Measurements from ENCODE around the gene ERVH48-1.
"Not testable (repeated sequence)": the region's sequence is repeated elsewhere in the genome, so short reads cannot be mapped to it uniquely, and the experiment has no call there.

Gene ERVH48-1
- 0 to 0.05 reads per million in 2 donors for total RNA-seq

DNA sequence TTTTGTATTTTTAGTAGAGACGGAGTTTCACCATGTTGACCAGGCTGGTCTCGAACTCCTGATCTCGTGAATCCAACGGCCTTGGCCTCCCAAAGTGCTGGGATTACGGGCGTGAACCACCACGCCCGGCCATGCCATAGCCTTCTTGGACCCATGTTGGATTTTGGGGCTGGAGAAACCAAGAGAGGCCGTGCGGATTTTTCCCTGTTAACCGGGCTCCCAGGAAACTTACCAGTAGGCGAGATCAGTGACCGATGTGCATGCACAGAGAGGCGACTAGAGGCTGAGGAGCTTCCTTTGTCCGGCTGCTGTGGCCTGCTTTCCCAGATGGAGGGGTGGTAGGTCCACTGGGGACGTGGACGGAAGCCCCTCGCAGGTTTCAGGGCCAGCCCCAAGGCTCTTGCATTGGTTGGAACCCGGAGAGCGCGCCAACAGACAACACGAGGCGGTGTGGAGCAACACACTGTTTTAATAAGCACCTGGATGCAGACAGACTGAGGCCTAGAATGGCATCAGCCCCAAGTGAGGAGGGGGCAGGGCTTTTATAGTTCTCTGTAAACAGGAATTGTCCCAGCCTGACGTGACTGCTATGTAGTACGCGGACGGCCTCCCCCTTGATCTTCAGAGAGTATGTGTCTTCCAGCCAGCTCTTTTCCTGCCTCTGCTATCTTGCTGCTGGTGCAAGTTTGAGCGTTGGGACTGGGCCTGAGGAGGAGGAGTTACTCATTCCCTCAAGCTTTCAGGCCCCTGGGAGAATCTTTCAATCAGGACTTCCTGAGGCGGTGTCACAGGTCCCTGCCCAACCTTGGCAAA, at the start of gene ERVH48-1:
Gene ERVH48-1 (minus strand): TSS at position 517 of the 813 bp plus-strand sequence. CDS start 6,624 bp downstream, outside the sequence.
- DNase-seq: no peak

GRCh38 chr21:42973991-42974831, 48.8 kb upstream of the ERVH48-1 start, which contains the start of gene PKNOX1:
PKNOX1 (plus strand) TSS chr21:42974562; CDS start chr21:43004382, 29,820 bp downstream.
- DNase-seq: peak; percentile 100

DNA sequence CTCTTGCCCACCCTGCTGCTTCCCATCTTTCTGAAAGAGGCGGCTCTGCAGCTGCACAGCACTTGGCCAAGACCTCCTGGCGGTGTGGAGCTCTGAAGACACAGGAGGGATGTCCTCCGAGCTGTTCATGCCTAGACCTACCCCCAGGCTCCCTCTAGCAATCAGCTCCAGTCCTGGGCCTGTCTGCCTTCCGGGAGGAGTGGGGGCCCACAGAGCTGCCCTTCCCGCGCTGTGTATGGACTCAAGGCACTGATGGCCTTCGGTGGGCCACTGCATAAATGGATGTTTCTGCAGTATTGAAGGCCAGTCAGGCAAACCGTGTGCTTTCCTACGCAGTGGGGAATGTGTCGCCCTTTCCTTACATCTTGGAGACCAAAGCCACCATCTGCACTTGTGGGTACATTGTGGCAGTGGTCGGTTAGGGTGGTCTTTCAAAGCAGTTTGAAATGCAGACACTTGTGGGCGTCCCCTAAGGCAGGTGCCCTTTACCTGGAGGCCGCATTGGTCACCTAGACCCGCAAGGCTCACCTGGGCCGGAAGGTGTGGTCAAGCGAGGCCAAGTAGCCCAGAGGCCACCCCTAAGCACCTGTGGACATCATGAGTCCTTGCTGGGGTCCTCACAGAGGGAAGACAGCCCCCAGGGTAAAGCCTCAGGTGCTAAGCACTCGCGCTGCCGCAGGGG, 48.0 kb upstream of the ERVH48-1 start:
- DNase-seq: no peak

DNA sequence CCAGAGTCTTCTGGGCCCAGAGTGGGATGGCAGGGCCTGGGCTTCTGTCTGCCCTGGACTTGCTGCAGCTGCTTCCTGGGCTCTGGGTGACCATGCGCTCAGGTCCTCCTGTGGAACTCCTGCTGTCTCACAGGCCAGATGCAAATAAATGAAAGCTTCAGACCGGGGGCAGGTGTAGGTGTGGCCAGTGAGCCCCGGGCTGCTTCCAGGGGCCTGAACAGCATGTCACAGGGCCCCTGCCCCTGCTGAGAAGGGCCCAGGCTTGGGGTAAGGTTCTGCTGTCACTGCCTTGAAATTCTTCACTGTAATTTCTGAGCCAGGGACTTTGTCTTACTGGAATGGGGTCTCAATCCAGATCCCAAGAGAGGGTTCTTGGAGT, 46.5 kb upstream of the ERVH48-1 start:
- DNase-seq: no peak

- DNase-seq: no peak
These were observed 45.7 kb upstream of the ERVH48-1 start for GRCh38 chr21:42970946-42971653.

DNA sequence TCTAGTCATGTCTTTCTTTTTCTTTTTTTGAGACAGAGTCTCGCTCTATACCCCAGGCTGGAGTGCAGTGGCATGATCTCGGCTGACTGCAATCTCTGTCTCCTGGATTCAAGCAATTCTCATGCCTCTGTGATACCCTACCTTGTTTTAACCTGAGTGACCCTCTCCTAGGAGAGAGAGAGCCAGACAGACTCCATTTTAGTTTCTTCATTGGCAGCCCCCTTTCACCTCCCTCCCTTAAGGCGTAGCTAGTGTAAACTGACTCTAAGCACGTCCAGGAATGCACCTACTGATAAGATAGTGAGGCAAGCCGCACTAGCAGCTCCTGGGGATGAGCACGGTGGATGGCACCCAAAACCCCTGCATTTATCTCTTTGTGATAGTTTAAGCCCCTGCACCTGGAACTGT, 43.8 kb upstream of the ERVH48-1 start:
- DNase-seq: no peak

GRCh38 chr21:42967616-42968015, 42.2 kb upstream of the ERVH48-1 start:
- not testable (repeated sequence) for DNase-seq

DNA sequence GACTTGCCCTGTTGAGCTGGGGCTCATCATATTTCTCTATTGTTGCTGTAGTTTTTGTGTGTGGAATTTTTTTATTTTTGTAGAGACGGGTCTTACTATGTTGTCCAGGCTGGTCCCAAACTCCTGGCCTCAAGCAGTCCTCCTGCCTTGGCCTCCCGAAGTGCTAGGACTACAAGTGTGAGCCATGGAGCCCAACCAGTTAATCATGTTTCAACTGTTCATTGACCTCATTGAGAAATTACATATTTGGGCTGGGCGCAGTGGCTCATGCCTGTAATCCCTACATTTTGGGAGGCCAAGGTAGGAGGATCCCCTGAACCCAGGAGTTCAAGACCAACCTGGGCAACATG, 39.8 kb upstream of the ERVH48-1 start:
- DNase-seq: no peak

GRCh38 chr21:42964546-42965210, 39.2 kb upstream of the ERVH48-1 start:
- no peak for DNase-seq

- DNase-seq: no peak
These were observed 38.7 kb upstream of the ERVH48-1 start for GRCh38 chr21:42964086-42964485.

DNA sequence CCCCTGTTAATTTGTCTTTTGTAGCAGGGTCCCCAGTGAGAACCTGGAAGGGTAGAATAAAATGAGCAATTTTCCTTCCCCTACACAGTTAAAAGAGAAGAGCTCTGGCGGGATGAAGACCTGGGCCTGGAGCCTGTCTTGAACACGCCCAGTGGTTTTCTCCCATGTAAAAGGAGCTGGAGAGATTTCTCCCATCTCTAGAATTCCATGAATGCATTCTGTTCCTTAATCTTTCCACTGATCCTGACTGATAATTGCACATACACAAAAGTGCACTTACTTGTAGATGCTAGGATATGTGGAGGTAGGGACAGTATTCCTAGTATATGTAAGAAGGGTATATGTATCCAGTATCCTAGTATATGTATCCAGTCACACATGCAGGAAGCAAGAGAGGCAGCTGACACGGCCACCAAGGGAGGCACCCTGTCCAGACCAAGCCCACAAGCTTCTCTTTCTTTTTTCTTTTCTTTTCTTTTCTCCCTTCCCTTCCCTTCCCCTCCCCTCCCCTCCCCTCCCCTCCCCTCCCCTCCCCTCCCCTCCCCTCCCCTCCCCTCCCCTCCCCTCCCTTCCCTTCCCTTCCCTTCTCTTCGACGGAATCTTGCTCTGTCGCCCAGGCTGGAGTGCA, 37.1 kb upstream of the ERVH48-1 start:
- no peak for DNase-seq

DNA sequence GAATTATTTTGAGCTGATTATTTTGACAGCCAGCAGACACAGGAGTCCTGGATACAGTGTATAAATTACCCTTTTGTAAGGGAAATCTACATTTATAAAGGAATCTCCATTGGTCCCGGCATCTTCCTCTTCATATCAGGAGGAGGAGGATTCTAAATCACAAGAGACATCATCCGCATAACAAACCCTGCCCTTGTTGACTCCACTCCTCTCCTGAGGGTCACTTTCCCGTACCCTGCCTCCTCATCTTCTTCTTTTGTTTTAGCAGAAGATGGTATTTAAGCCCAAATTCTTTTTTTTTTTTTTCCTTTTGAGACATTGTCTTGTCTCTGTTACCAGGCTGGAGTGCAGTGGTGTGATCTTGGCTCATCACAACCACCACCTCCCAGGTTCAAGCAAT, 34.3 kb upstream of the ERVH48-1 start:
- DNase-seq: no peak

DNA sequence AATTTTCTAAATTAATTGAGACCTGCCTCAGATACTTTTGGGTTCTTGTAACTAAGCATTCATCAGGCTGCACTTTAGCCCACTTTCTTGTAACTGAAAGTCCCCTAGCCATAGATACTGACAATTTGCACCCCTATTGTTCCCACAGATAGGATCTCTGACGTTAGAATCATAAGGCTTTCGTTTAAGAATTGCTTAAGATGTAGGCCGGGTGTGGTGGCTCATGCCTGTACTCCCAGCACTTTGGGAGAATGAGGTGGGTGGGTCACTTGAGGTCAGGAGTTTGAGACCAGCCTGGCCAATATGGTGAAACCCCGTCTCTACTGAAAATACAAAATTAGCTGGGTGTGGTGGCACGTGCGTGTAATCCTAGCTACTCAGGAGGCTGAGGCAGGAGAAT, 32.7 kb upstream of the ERVH48-1 start:
- DNase-seq: not testable (repeated sequence)

DNA sequence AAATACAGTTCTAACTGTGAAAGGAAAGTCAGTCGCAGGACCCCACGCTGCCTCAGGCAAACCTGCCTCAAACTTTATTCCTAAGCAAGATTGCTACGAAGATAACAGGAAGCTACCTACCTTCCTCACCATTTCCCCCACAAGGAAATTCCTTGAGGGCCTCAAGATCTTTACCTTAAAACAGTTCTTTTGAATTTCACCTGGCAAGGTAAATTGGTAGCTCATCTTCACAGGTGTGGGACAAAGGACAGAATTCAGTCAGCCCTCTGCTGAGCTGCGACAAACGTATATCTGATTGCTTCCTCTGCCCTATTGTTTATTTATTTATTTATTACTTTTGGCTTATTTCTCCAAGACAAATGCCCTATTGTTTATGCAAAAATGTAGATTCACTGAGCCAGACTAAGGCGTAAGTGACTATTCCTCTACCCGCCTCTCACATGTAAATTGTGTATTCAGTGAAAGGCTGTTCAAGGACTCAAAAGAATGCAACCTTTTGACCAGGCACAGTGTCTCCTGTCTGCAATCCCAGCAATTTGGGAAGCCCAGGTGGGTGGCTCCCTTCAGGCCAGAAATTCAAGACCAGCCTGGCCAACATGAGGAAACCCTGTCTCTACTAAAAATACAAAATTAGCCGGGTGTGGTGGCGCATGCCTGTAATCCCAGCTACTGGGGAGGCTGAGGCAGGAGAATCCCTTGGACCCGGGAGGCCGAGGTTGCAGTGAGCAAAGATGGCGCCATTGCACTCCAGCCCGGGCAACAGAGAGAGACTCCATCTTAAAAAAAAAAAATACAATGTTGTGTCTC, 31.6 kb upstream of the ERVH48-1 start:
- no peak for DNase-seq

DNA sequence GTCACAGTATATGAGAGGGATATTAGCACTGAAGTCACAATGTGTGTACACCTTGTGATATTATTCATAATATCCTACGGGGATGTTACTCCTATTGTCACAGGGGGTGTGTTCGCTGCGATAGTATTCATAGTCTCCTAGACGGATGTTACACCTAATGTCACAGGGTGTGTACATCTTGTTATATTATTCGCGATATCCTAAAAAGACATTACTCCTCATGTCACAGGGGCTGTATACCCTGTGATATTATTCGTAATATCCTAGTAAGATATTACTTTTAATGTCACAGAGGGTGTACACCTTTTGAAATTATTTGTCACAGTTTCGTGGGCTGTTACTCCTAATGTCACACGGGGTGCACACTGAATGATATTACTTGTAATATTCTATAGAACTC, 25.8 kb upstream of the ERVH48-1 start:
- DNase-seq: not testable (repeated sequence)

DNA sequence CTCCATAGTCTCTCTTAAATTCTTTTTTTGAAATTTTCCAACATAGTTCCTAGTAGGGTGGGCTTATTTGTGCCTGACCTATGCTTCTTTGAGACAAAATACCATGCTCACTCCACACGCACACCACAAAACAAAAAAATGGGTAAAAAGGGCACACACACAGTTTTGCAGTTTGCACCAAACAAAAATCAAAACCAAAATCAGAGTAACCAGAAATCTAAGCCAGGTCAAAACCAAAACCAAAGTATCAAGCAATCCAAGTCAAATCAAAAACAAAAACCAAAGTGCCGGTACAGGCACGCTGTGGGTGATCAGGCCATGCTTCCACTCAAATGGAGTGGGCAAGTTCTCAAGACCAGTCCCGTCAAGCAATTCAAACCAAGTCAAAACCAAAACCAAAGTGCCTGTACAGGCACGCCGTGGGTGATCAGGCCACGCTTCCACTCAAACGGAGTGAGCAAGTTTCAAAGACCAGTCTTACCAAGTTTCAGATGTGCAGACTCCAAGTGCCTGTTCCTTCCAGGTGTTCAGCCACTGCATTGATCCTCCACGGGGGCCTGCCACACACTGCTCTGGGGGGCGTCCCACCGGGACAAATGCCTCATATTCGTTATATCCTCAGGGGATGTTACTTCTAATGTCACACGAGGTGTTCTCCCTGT, 23.8 kb upstream of the ERVH48-1 start:
- not testable (repeated sequence) for DNase-seq

DNA sequence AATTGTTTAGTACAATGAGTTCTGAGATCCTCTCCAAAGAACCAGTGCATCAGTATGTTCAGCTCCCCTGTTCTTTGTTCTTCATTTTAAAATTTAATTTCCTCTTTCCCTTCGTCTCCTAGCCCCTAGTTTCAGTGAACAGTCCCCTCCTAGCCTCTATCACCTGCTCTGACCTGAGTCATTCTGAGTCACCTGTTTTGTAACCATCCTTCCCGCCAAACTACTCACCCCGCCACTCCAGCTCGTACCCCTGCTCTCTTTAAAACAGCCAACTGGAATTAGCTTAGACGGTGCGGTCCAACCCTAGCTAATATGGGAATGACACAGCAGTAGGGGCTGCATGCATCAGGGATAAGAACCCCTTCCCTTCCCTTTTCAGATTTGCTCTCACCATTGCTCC, 16.8 kb upstream of the ERVH48-1 start:
- no peak for DNase-seq

- no peak for DNase-seq
These were observed 16.3 kb upstream of the ERVH48-1 start for GRCh38 chr21:42941696-42942085.

DNA sequence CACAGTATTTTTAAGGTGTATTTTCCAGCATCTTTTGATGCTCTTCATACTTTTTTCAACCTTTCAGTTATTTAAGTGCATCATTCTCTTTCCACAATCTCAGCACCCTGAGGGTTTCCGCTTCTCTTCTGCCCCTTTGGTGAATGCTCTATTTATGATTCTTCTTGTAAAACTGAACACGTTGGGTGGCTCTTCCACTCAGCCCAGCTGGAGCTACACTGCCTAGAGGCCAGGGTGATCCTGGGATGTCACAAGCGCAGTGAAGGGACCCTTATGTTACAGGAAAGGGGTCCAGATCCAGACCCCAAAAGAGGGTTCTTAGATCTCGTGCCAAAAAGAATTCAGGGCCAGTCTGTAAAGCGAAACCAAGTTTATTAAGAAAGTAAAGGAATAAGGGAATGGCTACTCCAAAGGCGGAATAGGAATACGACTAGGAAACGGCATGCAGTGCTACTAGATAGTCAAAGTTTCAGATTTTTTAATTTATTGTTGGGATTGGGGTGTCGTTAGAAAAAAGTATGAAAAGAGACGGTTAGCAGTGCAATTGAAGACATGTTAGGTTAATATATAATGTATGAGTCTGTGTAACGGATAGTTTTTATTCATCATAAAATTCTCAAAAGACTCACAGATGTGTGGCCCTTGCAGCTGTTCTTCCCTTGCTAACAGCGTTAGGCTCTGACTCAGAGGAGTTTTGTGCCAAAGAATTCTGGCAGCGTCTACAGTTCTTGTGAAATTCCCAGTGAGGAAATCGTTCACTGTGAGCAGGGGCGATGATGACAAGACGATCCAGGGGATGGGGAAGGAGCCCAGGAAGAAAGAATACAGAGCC, 14.4 kb upstream of the ERVH48-1 start:
- DNase-seq: no peak
